ENCODE results near the gene MARCHF2. TPM values are rescaled to one million over a fixed set of nuclear protein-coding genes. Genes with fewer than 3 reads are reported as not detected.
"Not testable (repeated sequence)": the region's sequence is repeated elsewhere in the genome, so short reads cannot be mapped to it uniquely, and the experiment has no call there.

The MARCHF2 gene
- total RNA-seq, 1 donor from 2014 or later: 16.9 TPM

- intact Hi-C loops (cut with micrococcal nuclease): no loop called here
Observed at GRCh38 chr19:8403820-8404109, 9.3 kb upstream of the MARCHF2 start.

- intact Hi-C loops (cut with micrococcal nuclease): no loop called here
Observed at GRCh38 chr19:8404391-8405151, 8.5 kb upstream of the MARCHF2 start.

GRCh38 chr19:8410718-8411117, 2.4 kb upstream of the MARCHF2 start:
- intact Hi-C loops (cut with micrococcal nuclease): not testable (repeated sequence)

- intact Hi-C loops (cut with micrococcal nuclease): loop anchor here (1.0 to 2.0 kb wide), 5 partner anchors 23 to 161 kb away; partner anchors contain the start of genes ANGPTL4, HNRNPM and RAB11B
Observed at GRCh38 chr19:8413629-8413995, 507 bp downstream of the MARCHF2 start.

- intact Hi-C loops (cut with micrococcal nuclease): no loop called here
Observed at GRCh38 chr19:8416796-8417195, 3.7 kb downstream of the MARCHF2 start.

GRCh38 chr19:8421484-8422461, 8.7 kb downstream of the MARCHF2 start:
- intact Hi-C loops (cut with micrococcal nuclease): no loop called here

- intact Hi-C loops (cut with micrococcal nuclease): no loop called here
Observed at GRCh38 chr19:8423817-8424223, 10.7 kb downstream of the MARCHF2 start.

GRCh38 chr19:8425331-8425730, 12.2 kb downstream of the MARCHF2 start:
- intact Hi-C loops (cut with micrococcal nuclease): not testable (repeated sequence)

GRCh38 chr19:8426283-8426682, 13.2 kb downstream of the MARCHF2 start:
- intact Hi-C loops (cut with micrococcal nuclease): no loop called here

- intact Hi-C loops (cut with micrococcal nuclease): no loop called here
Observed at GRCh38 chr19:8429044-8429443, 15.9 kb downstream of the MARCHF2 start.

- intact Hi-C loops (cut with micrococcal nuclease): no loop called here
Observed at GRCh38 chr19:8429826-8430225, 16.7 kb downstream of the MARCHF2 start.

GRCh38 chr19:8430650-8431049, 17.5 kb downstream of the MARCHF2 start:
- intact Hi-C loops (cut with micrococcal nuclease): no loop called here

GRCh38 chr19:8438236-8438635, 25.1 kb downstream of the MARCHF2 start:
- intact Hi-C loops (cut with micrococcal nuclease): no loop called here

- intact Hi-C loops (cut with micrococcal nuclease): no loop called here
Observed at GRCh38 chr19:8441725-8442544, 28.8 kb downstream of the MARCHF2 start.

GRCh38 chr19:8444140-8444676, 31.1 kb downstream of the MARCHF2 start:
- intact Hi-C loops (cut with micrococcal nuclease): loop anchor here (1.0 kb wide), 4 partner anchors 31 to 136 kb away; partner anchors contain the start of genes MARCHF2 and RAB11B

GRCh38 chr19:8444677-8445487, 31.8 kb downstream of the MARCHF2 start, which contains the start of gene HNRNPM:
TSS of gene HNRNPM (plus strand) at chr19:8444975. CDS start at chr19:8444999, 24 bp downstream.
- intact Hi-C loops (cut with micrococcal nuclease): loop anchor here (1.0 kb wide), 4 partner anchors 32 to 135 kb away; partner anchors contain the start of genes MARCHF2 and RAB11B

GRCh38 chr19:8445488-8446001, 32.4 kb downstream of the MARCHF2 start:
- intact Hi-C loops (cut with micrococcal nuclease): no loop called here

GRCh38 chr19:8446061-8446709, 33.1 kb downstream of the MARCHF2 start:
- intact Hi-C loops (cut with micrococcal nuclease): no loop called here

- intact Hi-C loops (cut with micrococcal nuclease): no loop called here
Observed at GRCh38 chr19:8449830-8450229, 36.7 kb downstream of the MARCHF2 start.

All from T-helper 2 cell treated with Interferon-gamma antibody and Interleukin-4, amounts not matched to agents 100 ng/mL and 5 ng/mL, for 36 hours (primary cell).